ENCODE data around the gene BRIP1.
"Not testable (repeated sequence)": the region's sequence is repeated elsewhere in the genome, so short reads cannot be mapped to it uniquely, and the experiment has no call there.

The BRIP1 gene

GRCh38 chr17:61789872-61790271 is 73.5 kb downstream of the BRIP1 start:
- H3K9ac ChIP-seq (ENCODE audit: low read depth, low read length), result no peak overlapping the region
- no peaks in the 10 kb centered on the region for H3K4me1 ChIP-seq (ENCODE audit: insufficient read depth, low read length)
- no peaks in the 10 kb centered on the region for H3K36me3 ChIP-seq (ENCODE audit: insufficient read depth, low read length)
- H3K9me3 ChIP-seq (ENCODE audit: control insufficient read depth, insufficient read depth, low read length), result no peaks in the 10 kb centered on the region

- Histone ChIP-seq H3K9me3 (ENCODE audit: control insufficient read depth, insufficient read depth, low read length) (no peaks in the 10 kb centered on the region), H3K4me1 (ENCODE audit: insufficient read depth, low read length) (no peaks in the 10 kb centered on the region), H3K36me3 (ENCODE audit: insufficient read depth, low read length) (no peaks in the 10 kb centered on the region), H3K9ac (ENCODE audit: low read depth, low read length) (no peak overlapping the region)
These were observed 77.2 kb downstream of the BRIP1 start for GRCh38 chr17:61786088-61786487.

- Histone ChIP-seq H3K4me1 (ENCODE audit: insufficient read depth, low read length) (no peaks in the 10 kb centered on the region), H3K9ac (ENCODE audit: low read depth, low read length) (no peak overlapping the region), H3K9me3 (ENCODE audit: control insufficient read depth, insufficient read depth, low read length) (no peaks in the 10 kb centered on the region), H3K36me3 (ENCODE audit: insufficient read depth, low read length) (no peaks in the 10 kb centered on the region)
These were observed 78.8 kb downstream of the BRIP1 start for GRCh38 chr17:61784510-61784909.

GRCh38 chr17:61783556-61784304 is 79.6 kb downstream of the BRIP1 start:
- no peaks in the 10 kb centered on the region for H3K36me3 ChIP-seq (ENCODE audit: insufficient read depth, low read length)
- H3K9ac ChIP-seq (ENCODE audit: low read depth, low read length), result no peak overlapping the region
- no peaks in the 10 kb centered on the region for H3K4me1 ChIP-seq (ENCODE audit: insufficient read depth, low read length)
- H3K9me3 ChIP-seq (ENCODE audit: control insufficient read depth, insufficient read depth, low read length), result no peaks in the 10 kb centered on the region

GRCh38 chr17:61783120-61783519 is 80.2 kb downstream of the BRIP1 start:
- no peak overlapping the region for H3K9ac ChIP-seq (ENCODE audit: low read depth, low read length)
- no peaks in the 10 kb centered on the region for H3K36me3 ChIP-seq (ENCODE audit: insufficient read depth, low read length)
- H3K4me1 ChIP-seq (ENCODE audit: insufficient read depth, low read length), result no peaks in the 10 kb centered on the region
- no peaks in the 10 kb centered on the region for H3K9me3 ChIP-seq (ENCODE audit: control insufficient read depth, insufficient read depth, low read length)

GRCh38 chr17:61782683-61783082 is 80.6 kb downstream of the BRIP1 start:
- Histone ChIP-seq H3K4me1 (ENCODE audit: insufficient read depth, low read length) (no peaks in the 10 kb centered on the region; the same call in 1 of the 2 replicates), H3K9me3 (ENCODE audit: control insufficient read depth, insufficient read depth, low read length) (no peaks in the 10 kb centered on the region), H3K9ac (ENCODE audit: low read depth, low read length) (no peak overlapping the region), H3K36me3 (ENCODE audit: insufficient read depth, low read length) (no peaks in the 10 kb centered on the region)

GRCh38 chr17:61775364-61775763 is 88.0 kb downstream of the BRIP1 start:
- no peaks in the 10 kb centered on the region for H3K36me3 ChIP-seq (ENCODE audit: insufficient read depth, low read length)
- peaks cover 16% of the 10 kb centered on the region for H3K9me3 ChIP-seq (ENCODE audit: control insufficient read depth, insufficient read depth, low read length)
- H3K4me1 ChIP-seq (ENCODE audit: insufficient read depth, low read length), result no peaks in the 10 kb centered on the region; the same call in 1 of the 2 replicates
- no peak overlapping the region for H3K9ac ChIP-seq (ENCODE audit: low read depth, low read length)

GRCh38 chr17:61774724-61775123 is 88.6 kb downstream of the BRIP1 start:
- Histone ChIP-seq H3K9ac (ENCODE audit: low read depth, low read length) (no peak overlapping the region), H3K4me1 (ENCODE audit: insufficient read depth, low read length) (no peaks in the 10 kb centered on the region; the same call in 1 of the 2 replicates), H3K36me3 (ENCODE audit: insufficient read depth, low read length) (no peaks in the 10 kb centered on the region), H3K9me3 (ENCODE audit: control insufficient read depth, insufficient read depth, low read length) (peaks cover 16% of the 10 kb centered on the region)

- H3K9ac ChIP-seq (ENCODE audit: low read depth, low read length); H3K36me3 ChIP-seq (ENCODE audit: insufficient read depth, low read length); H3K4me1 ChIP-seq (ENCODE audit: insufficient read depth, low read length): not testable (repeated sequence)
- peaks cover 16% of the 10 kb centered on the region for H3K9me3 ChIP-seq (ENCODE audit: control insufficient read depth, insufficient read depth, low read length)
These were observed 89.2 kb downstream of the BRIP1 start for GRCh38 chr17:61774087-61774486.

- Histone ChIP-seq H3K4me1 (ENCODE audit: insufficient read depth, low read length) (no peaks in the 10 kb centered on the region), H3K9me3 (ENCODE audit: control insufficient read depth, insufficient read depth, low read length) (peaks cover 16% of the 10 kb centered on the region), H3K36me3 (ENCODE audit: insufficient read depth, low read length) (peaks cover 4% of the 10 kb centered on the region), H3K9ac (ENCODE audit: low read depth, low read length) (no peak overlapping the region)
These were observed 92.4 kb downstream of the BRIP1 start for GRCh38 chr17:61770752-61771533.

GRCh38 chr17:61770043-61770442 is 93.3 kb downstream of the BRIP1 start:
- Histone ChIP-seq H3K9ac (ENCODE audit: low read depth, low read length) (no peak overlapping the region), H3K4me1 (ENCODE audit: insufficient read depth, low read length) (no peaks in the 10 kb centered on the region), H3K9me3 (ENCODE audit: control insufficient read depth, insufficient read depth, low read length) (peaks cover 16% of the 10 kb centered on the region), H3K36me3 (ENCODE audit: insufficient read depth, low read length) (peaks cover 4% of the 10 kb centered on the region)

- Histone ChIP-seq H3K9me3 (ENCODE audit: control insufficient read depth, insufficient read depth, low read length) (peaks cover 16% of the 10 kb centered on the region), H3K36me3 (ENCODE audit: insufficient read depth, low read length) (peaks cover 4% of the 10 kb centered on the region), H3K9ac (ENCODE audit: low read depth, low read length) (no peak overlapping the region), H3K4me1 (ENCODE audit: insufficient read depth, low read length) (no peaks in the 10 kb centered on the region)
These were observed 94.9 kb downstream of the BRIP1 start for GRCh38 chr17:61768405-61768804.

- Histone ChIP-seq H3K4me1 (ENCODE audit: insufficient read depth, low read length) (no peaks in the 10 kb centered on the region), H3K9ac (ENCODE audit: low read depth, low read length) (no peak overlapping the region), H3K9me3 (ENCODE audit: control insufficient read depth, insufficient read depth, low read length) (peaks cover 18% of the 10 kb centered on the region), H3K36me3 (ENCODE audit: insufficient read depth, low read length) (peaks cover 4% of the 10 kb centered on the region)
These were observed 96.8 kb downstream of the BRIP1 start for GRCh38 chr17:61766520-61766919.

GRCh38 chr17:61764846-61765245 is 98.5 kb downstream of the BRIP1 start:
- H3K9ac ChIP-seq (ENCODE audit: low read depth, low read length), result no peak overlapping the region
- H3K36me3 ChIP-seq (ENCODE audit: insufficient read depth, low read length), result peaks cover 4% of the 10 kb centered on the region
- no peaks in the 10 kb centered on the region for H3K4me1 ChIP-seq (ENCODE audit: insufficient read depth, low read length)
- peaks cover 8% of the 10 kb centered on the region for H3K9me3 ChIP-seq (ENCODE audit: control insufficient read depth, insufficient read depth, low read length)

- Histone ChIP-seq H3K9me3 (ENCODE audit: control insufficient read depth, insufficient read depth, low read length) (peaks cover 8% of the 10 kb centered on the region), H3K4me1 (ENCODE audit: insufficient read depth, low read length) (no peaks in the 10 kb centered on the region), H3K9ac (ENCODE audit: low read depth, low read length) (no peak overlapping the region), H3K36me3 (ENCODE audit: insufficient read depth, low read length) (no peaks in the 10 kb centered on the region)
These were observed 101.5 kb downstream of the BRIP1 start for GRCh38 chr17:61761827-61762226.

Measured in ES-I3 (cell line).